GM12878 (cell line): Measurements from ENCODE around the gene SCEL. TPM values are rescaled to one million over a fixed set of nuclear protein-coding genes. Genes with fewer than 3 reads are reported as not detected.

Source experiments
- ATAC-seq: fragments of 200-7000 bp; cut with Tn5 transposase; 3 replicates; pipeline ENCODE4 v1.9.1; 2020; ENCODE audit warnings: mild to moderate bottlenecking, moderate library complexity
- BruUV-seq: library from RNA; stranded (reverse); fragments of 400-500 nt; replicated peaks from 2 replicates; lab custom pipeline; 2021; lab: Mats Ljungman, UMichigan
- CTCF ChIA-PET: fragments of 300-600 bp; sonication (Branson Sonifier 250); formaldehyde crosslinking; extraction: SDS; loops from one replicate; lab custom pipeline; 2021; ENCODE audit warnings: inconsistent platforms; lab: Yijun Ruan, JAX
- POLR2A ChIA-PET: fragments of 350-600 bp; formaldehyde crosslinking; extraction: SDS; loops from one replicate; lab custom pipeline; 2021; ENCODE audit warnings: inconsistent platforms; lab: Charles Lee
- RAD21 ChIA-PET: fragments of 300-600 bp; sonication (Branson Sonifier 250); formaldehyde crosslinking; loops from one replicate; lab custom pipeline; 2023; ENCODE audit warnings: antibody characterized with exemption; ENCODE audit not compliant: unreplicated experiment; lab: Charles Lee
- SMC1A ChIA-PET: fragments of 300-600 bp; sonication (Branson Sonifier 250); formaldehyde crosslinking; loops from one replicate; lab custom pipeline; 2023; ENCODE audit not compliant: unreplicated experiment, uncharacterized antibody; lab: Charles Lee
- DNase-seq: peaks from one replicate; pipeline ENCODE4 v3.0.0-alpha.2; 2011; ENCODE audit warnings: low read depth, low spot score
- FAIRE-seq: peaks from 3 replicates; lab custom pipeline; 2011; peaks lifted over from hg19 to GRCh38; lab: Jason Lieb, UNC
- H2AFZ ChIP-seq: 2 replicates; pipeline ENCODE4 v1.6.0; 2011; ENCODE audit warnings: low read depth, low read length, control low read depth; ENCODE audit not compliant: control insufficient read depth
- H3K27ac ChIP-seq: 2 replicates; pipeline ENCODE4 v1.5.1; 2011; ENCODE audit warnings: control low read depth; ENCODE audit not compliant: control insufficient read depth, insufficient read depth
- H3K27me3 ChIP-seq, 2 experiments: replicated peaks in 1 of 2; 2 replicates each; pipeline versions ENCODE4 v1.6.0 to v1.6.1; 2011; ENCODE audit warnings: low read length in 1 of 2; ENCODE audit not compliant: control insufficient read depth in 2 of 2, insufficient read depth in 2 of 2
- H3K36me3 ChIP-seq, 2 experiments: 2 replicates each; pipeline ENCODE4 v1.5.1; 2011; ENCODE audit warnings: low read length in 1 of 2; ENCODE audit not compliant: control insufficient read depth in 2 of 2, insufficient read depth in 2 of 2
- H3K4me1 ChIP-seq: 2 replicates; pipeline ENCODE4 v1.6.1; 2011; ENCODE audit warnings: mild to moderate bottlenecking, low read length, moderate library complexity, mixed read lengths; ENCODE audit not compliant: control insufficient read depth, insufficient read depth
- H3K4me2 ChIP-seq: 2 replicates; pipeline ENCODE4 v1.6.0; 2011; ENCODE audit warnings: control low read depth; ENCODE audit not compliant: control insufficient read depth, insufficient read depth
- H3K4me3 ChIP-seq: fragments of 200-600 bp; sonication (generic); 2 replicates; pipeline ENCODE4 v1.5.1; 2016
- H3K79me2 ChIP-seq: 2 replicates; pipeline ENCODE4 v1.6.0; 2011; ENCODE audit warnings: low read length; ENCODE audit not compliant: control insufficient read depth, insufficient read depth
- H3K9ac ChIP-seq: 2 replicates; pipeline ENCODE4 v1.8.0; 2011; ENCODE audit warnings: low read length, control low read depth, mixed read lengths; ENCODE audit not compliant: control insufficient read depth, insufficient read depth
- H3K9me3 ChIP-seq: replicated peaks from 3 replicates; pipeline ENCODE4 v1.5.1; 2011; ENCODE audit warnings: mild to moderate bottlenecking, low read length; ENCODE audit not compliant: control insufficient read depth, insufficient read depth
- H4K20me1 ChIP-seq: 2 replicates; pipeline ENCODE4 v1.6.0; 2011; ENCODE audit not compliant: control insufficient read depth, insufficient read depth
- ATF2 ChIP-seq: IDR thresholded peaks from 2 replicates; pipeline ENCODE4 v1.6.1; 2012; ENCODE audit warnings: low read length, inconsistent platforms
- ATF3 ChIP-seq: IDR thresholded peaks from 2 replicates; pipeline ENCODE4 v1.6.1; 2011; ENCODE audit warnings: low read depth, mild to moderate bottlenecking, low read length, moderate library complexity, borderline replicate concordance; ENCODE audit errors: extremely low read depth
- BCL11A ChIP-seq: IDR thresholded peaks from 2 replicates; pipeline ENCODE4 v1.6.1; 2011; ENCODE audit warnings: low read depth, low read length
- ELK1 ChIP-seq: IDR thresholded peaks from 2 replicates; pipeline ENCODE4 v1.6.1; 2012; ENCODE audit warnings: low read depth, low read length, improper control_type of control experiment
- FOS ChIP-seq: IDR thresholded peaks from 3 replicates; pipeline ENCODE4 v1.6.1; 2011; ENCODE audit warnings: borderline replicate concordance; ENCODE audit not compliant: insufficient read length; ENCODE audit errors: extremely low read depth
- GABPA ChIP-seq: IDR thresholded peaks from 2 replicates; pipeline ENCODE4 v1.6.1; 2014; ENCODE audit warnings: antibody characterized with exemption, low read depth, mild to moderate bottlenecking, inconsistent platforms
- GATAD2B ChIP-seq: fragments of 450-650 bp; conservative IDR thresholded peaks from 2 replicates; pipeline ENCODE4 v1.6.1; 2017; ENCODE audit warnings: low read depth, mild to moderate bottlenecking, moderate library complexity
- IRF3 ChIP-seq: fragments of 450-650 bp; IDR thresholded peaks from 2 replicates; pipeline ENCODE4 v1.6.1; 2014; ENCODE audit warnings: mild to moderate bottlenecking
- JUNB ChIP-seq: IDR thresholded peaks from 2 replicates; pipeline ENCODE4 v1.6.1; 2016; ENCODE audit warnings: antibody characterized with exemption, mild to moderate bottlenecking
- NBN ChIP-seq: fragments of 450-650 bp; IDR thresholded peaks from 2 replicates; pipeline ENCODE4 v1.6.1; 2016
- PAX8 ChIP-seq: fragments of 450-650 bp; IDR thresholded peaks from 2 replicates; pipeline ENCODE4 v1.6.1; 2017; ENCODE audit warnings: mild to moderate bottlenecking, moderate library complexity
- POLR2A ChIP-seq: IDR thresholded peaks from 2 replicates; pipeline ENCODE4 v1.6.1; 2011; ENCODE audit warnings: low read depth, mild to moderate bottlenecking, low read length
- RFX5 ChIP-seq: IDR thresholded peaks from 2 replicates; pipeline ENCODE4 v1.6.1; 2011; ENCODE audit warnings: low read depth, low read length, improper control_type of control experiment
- SIN3A ChIP-seq: IDR thresholded peaks from 2 replicates; pipeline ENCODE4 v1.6.1; 2012; ENCODE audit warnings: low read depth, low read length, improper control_type of control experiment
- STAT1 ChIP-seq: fragments of 450-650 bp; conservative IDR thresholded peaks from 2 replicates; pipeline ENCODE4 v1.6.1; 2014; ENCODE audit warnings: antibody characterized with exemption, mild to moderate bottlenecking
- SUZ12 ChIP-seq: fragments of 200-600 bp; sonication (generic); IDR thresholded peaks from one replicate; pipeline ENCODE4 v1.6.1; 2018; ENCODE audit warnings: antibody characterized with exemption, mild to moderate bottlenecking; ENCODE audit not compliant: unreplicated experiment
- ZNF24 ChIP-seq: fragments of 450-650 bp; IDR thresholded peaks from 2 replicates; pipeline ENCODE4 v1.6.1; 2017; ENCODE audit warnings: antibody characterized with exemption, mild to moderate bottlenecking
- ZNF622 ChIP-seq: fragments of 450-650 bp; IDR thresholded peaks from 2 replicates; pipeline ENCODE4 v1.6.1; 2017; ENCODE audit warnings: mild to moderate bottlenecking, inconsistent platforms
- ZSCAN29 ChIP-seq: fragments of 450-650 bp; IDR thresholded peaks from 2 replicates; pipeline ENCODE4 v1.6.1; 2017; ENCODE audit warnings: mild to moderate bottlenecking, moderate library complexity
- in situ Hi-C: fragments of 300-500 bp; cut with MboI; formaldehyde crosslinking; loops from 9 replicates; pipeline ENCODE4 v1.14.3; 2018; ENCODE audit warnings: mixed read lengths
- intact Hi-C: fragments of 100-400 bp; cut with micrococcal nuclease; formaldehyde crosslinking; loops from one replicate; pipeline ENCODE4 v1.14.2; 2022; ENCODE audit not compliant: unreplicated experiment
- polyA plus RNA-seq, 11 experiments: library from polyadenylated mRNA; depleted of rRNA in 4 of 11; unstranded in 6 of 11; stranded (reverse) in 5 of 11; fragments of >200 nt; fragmentation: Nextera tagmentation in 4 of 11; fragmentation: Illumina TruSeq in 1 of 11; extraction: Ambion mirVana in 4 of 11; extraction: Trizol in 1 of 11; gene quantifications; 1 replicate in 1 of 11; 2 replicates in 10 of 11; pipeline versions ENCODE4 v1.2.1 to v1.2.3, GENCODE V29; 2011 to 2016; ENCODE audit warnings: inconsistent platforms in 2 of 11, missing spikeins in 2 of 11, low read depth in 1 of 11
- total RNA-seq, 4 experiments: library from RNA; depleted of rRNA in 3 of 4; stranded (reverse); fragments of >200 nt in 3 of 4; fragmentation: Illumina TruSeq in 1 of 4; extraction: Trizol in 1 of 4; gene quantifications; 2 replicates each; pipeline versions ENCODE4 v1.2.1 to v1.2.3, GENCODE V29; 2013 to 2021

SCEL gene
- total and polyA plus RNA-seq, 10 of the 15 experiments (the other 5 are each of a cell fraction or from before 2014, with no cell fraction given): 0.09 to 0.68 (median 0.16) TPM; not detected in 1

- Histone ChIP-seq H3K79me2 (no peaks in the 10 kb centered on the region), H3K4me1 (peaks cover 14% of the 10 kb centered on the region; the same call in 1 of the 2 replicates), H3K9me3 (peaks cover 1% of the 10 kb centered on the region; the same call in 1 of the 3 replicates), H3K4me3 (no peak overlapping the region), H4K20me1 (no peaks in the 10 kb centered on the region), H3K9ac (no peak overlapping the region), H3K27me3 (no peaks in the 10 kb centered on the region), H3K36me3 (no peaks in the 10 kb centered on the region), H2AFZ (no peak overlapping the region), H3K27ac (no peak overlapping the region), H3K4me2 (no peak overlapping the region)
- in situ Hi-C loops: no loop called here
- BruUV-seq: no TSS peak
- ChIA-PET SMC1A (no interaction called here), POLR2A (no interaction called here), RAD21 (no interaction called here), CTCF (interaction anchor here (0.9 kb wide), 1 partner anchor 26 kb away, joined by 3 read pairs; no protein-coding TSS in a partner anchor)
- DNase-seq: no peak
- no peak for TF ChIP-seq GABPA
- no peak for TF ChIP-seq ZNF622
- TF ChIP-seq RFX5: no peak
- no peak for TF ChIP-seq STAT1
- no peak for TF ChIP-seq SIN3A
- TF ChIP-seq ELK1: no peak
- no peak for TF ChIP-seq ZNF24
- no peak for TF ChIP-seq PAX8
- no peak for TF ChIP-seq FOS
- TF ChIP-seq JUNB: no peak
- TF ChIP-seq SUZ12: no peak
- TF ChIP-seq IRF3: no peak
- no peak for TF ChIP-seq ATF3
- no peak for TF ChIP-seq BCL11A
- TF ChIP-seq GATAD2B: no peak
- TF ChIP-seq ZSCAN29: no peak
- TF ChIP-seq POLR2A: no peak
- TF ChIP-seq ATF2: no peak
- TF ChIP-seq NBN: no peak
- no peak for ATAC-seq
- intact Hi-C loops: no loop called here
- FAIRE-seq: no peak
These were observed 17.2 kb upstream of the SCEL start for GRCh38 chr13:77518266-77518665.
